ENCODE data around the gene RPL22. TPM values are rescaled to one million over a fixed set of nuclear protein-coding genes. Genes with fewer than 3 reads are reported as not detected.

The RPL22 gene
- total and polyA plus RNA-seq, 2 of the 13 experiments (the other 11 are each of a cell fraction or from before 2014, with no cell fraction given): 214 to 545 TPM

- no peak for TF ChIP-seq PRPF4 (IDR thresholded peaks at IDR 0.05; ENCODE audit: low read depth, low read length, poor library complexity, severe bottlenecking)
Measured at GRCh38 chr1:6157132-6157527, 42.3 kb downstream of the RPL22 start (continued).

- no peak for TF ChIP-seq GTF3A (CRISPR knock-in tag; conservative IDR thresholded peaks at IDR 0.05)
- TF ChIP-seq ARNTL (CRISPR knock-in tag; IDR thresholded peaks at IDR 0.05): no peak
- no peak for TF ChIP-seq SRF (IDR thresholded peaks at IDR 0.05; ENCODE audit: low read depth, low read length)
- TF ChIP-seq, protein P1, sequence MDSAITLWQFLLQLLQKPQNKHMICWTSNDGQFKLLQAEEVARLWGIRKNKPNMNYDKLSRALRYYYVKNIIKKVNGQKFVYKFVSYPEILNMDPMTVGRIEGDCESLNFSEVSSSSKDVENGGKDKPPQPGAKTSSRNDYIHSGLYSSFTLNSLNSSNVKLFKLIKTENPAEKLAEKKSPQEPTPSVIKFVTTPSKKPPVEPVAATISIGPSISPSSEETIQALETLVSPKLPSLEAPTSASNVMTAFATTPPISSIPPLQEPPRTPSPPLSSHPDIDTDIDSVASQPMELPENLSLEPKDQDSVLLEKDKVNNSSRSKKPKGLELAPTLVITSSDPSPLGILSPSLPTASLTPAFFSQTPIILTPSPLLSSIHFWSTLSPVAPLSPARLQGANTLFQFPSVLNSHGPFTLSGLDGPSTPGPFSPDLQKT (CRISPR knock-in tag; IDR thresholded peaks at IDR 0.05; ENCODE audit: borderline replicate concordance): no peak
- TF ChIP-seq PRMT3 (CRISPR knock-in tag; IDR thresholded peaks at IDR 0.05; ENCODE audit: borderline replicate concordance, low read depth): no peak
- TF ChIP-seq ZNF264 (CRISPR knock-in tag; IDR thresholded peaks at IDR 0.05): no peak
- TF ChIP-seq CREM (IDR thresholded peaks at IDR 0.05): no peak
- TF ChIP-seq CREM (CRISPR knock-in tag; IDR thresholded peaks at IDR 0.05): no peak
- TF ChIP-seq ATF7 (IDR thresholded peaks at IDR 0.05): no peak
- no peak for TF ChIP-seq ATF7 (CRISPR knock-in tag; IDR thresholded peaks at IDR 0.05)
- no peak for TF ChIP-seq ZNF296 (CRISPR knock-in tag; conservative IDR thresholded peaks at IDR 0.05)
- no peak for TF ChIP-seq STAG1 (CRISPR knock-in tag; IDR thresholded peaks at IDR 0.05)
- TF ChIP-seq TBX2 (CRISPR knock-in tag; IDR thresholded peaks at IDR 0.05; ENCODE audit: borderline replicate concordance): no peak
- no peak for TF ChIP-seq MLLT10 (CRISPR knock-in tag; IDR thresholded peaks at IDR 0.05)
- no peak for TF ChIP-seq ZNF383 (CRISPR knock-in tag; IDR thresholded peaks at IDR 0.05; ENCODE audit: borderline replicate concordance)
- Histone ChIP-seq H3K27ac (ENCODE audit: extremely low read length, insufficient read depth, low read length) (no peak overlapping the region), H3K4me1 (ENCODE audit: insufficient read depth, low read length) (peaks cover 22% of the 10 kb centered on the region), H3K9me3 (ENCODE audit: low read length) (no peaks in the 10 kb centered on the region), H4K20me1 (ENCODE audit: insufficient read depth, low read length) (no peaks in the 10 kb centered on the region; the same call in 1 of the 2 replicates), H3K79me2 (ENCODE audit: insufficient read depth, low read length) (no peaks in the 10 kb centered on the region), H3K9ac (ENCODE audit: insufficient read depth, low read depth, low read length) (no peak overlapping the region), H3K36me3 (replicated peaks in 1 of 2; ENCODE audit: control insufficient read depth in 1 of 2, insufficient read depth in 2 of 2, low read length in 2 of 2) (no peaks in the 10 kb centered on the region), H3K4me2 (ENCODE audit: low read depth, low read length) (no peak overlapping the region), H3K27me3 (ENCODE audit: control insufficient read depth in 1 of 2, insufficient read depth in 2 of 2, low read length in 2 of 2) (peaks cover 14 to 61% of the 10 kb centered on the region in 2 experiments), H3K4me3 (replicated peaks in 1 of 3; ENCODE audit: insufficient read depth in 1 of 3, low read depth in 2 of 3, low read length in 3 of 3) (no peak overlapping the region), H2AFZ (ENCODE audit: low read length) (no peak overlapping the region)
- DNase-seq (ENCODE audit: low spot score) (no peak), ATAC-seq (no peak), FAIRE-seq (no peak)
- WGBS (ENCODE audit: low lambda C conversion rate): 0% methylated on average over 3 of the region's 26 CpGs
- no TSS peak for BruUV-seq (replicated peaks)
- intact Hi-C loops (cut with micrococcal nuclease; ENCODE audit: unreplicated experiment): no loop called here
- ChIA-PET CTCF (ENCODE audit: low intra/inter-chr PET ratio, low total read pairs) (no interaction called here), POLR2A (no interaction called here)
- in situ Hi-C loops (cut with HindIII; ENCODE audit: extremely low pct_ligation_motif_present, low pct_unique_long_range_greater_than_20kb): no loop called here
Measured at GRCh38 chr1:6154525-6155319, 44.7 kb downstream of the RPL22 start.
